Stomach smooth muscle (tissue), 2 donors: Measurements from ENCODE around the gene ARPC5L.
"Not testable (repeated sequence)": the region's sequence is repeated elsewhere in the genome, so short reads cannot be mapped to it uniquely, and the experiment has no call there.

Source experiments
- H3K27ac ChIP-seq: one replicate; pipeline ENCODE4 v1.7.0; 2013; ENCODE audit warnings: mild to moderate bottlenecking, low read length, inconsistent platforms
- H3K27me3 ChIP-seq, 2 donors: one replicate each; pipeline ENCODE4 v1.7.0; 2013; ENCODE audit warnings: low read length in 2 of 2; ENCODE audit not compliant: insufficient read depth in 2 of 2, control insufficient read depth in 1 of 2
- H3K36me3 ChIP-seq, 2 donors: one replicate each; pipeline ENCODE4 v1.7.0; 2013; ENCODE audit warnings: low read length in 2 of 2; ENCODE audit not compliant: control insufficient read depth in 2 of 2, insufficient read depth in 2 of 2
- H3K4me1 ChIP-seq: one replicate; pipeline ENCODE4 v1.7.0; 2013; ENCODE audit warnings: low read length; ENCODE audit not compliant: control insufficient read depth, insufficient read depth
- H3K4me3 ChIP-seq, 2 donors: one replicate each; pipeline ENCODE4 v1.7.0; 2013; ENCODE audit warnings: low read length in 2 of 2
- H3K9ac ChIP-seq, 2 donors: one replicate each; pipeline ENCODE4 v1.7.0; 2013; ENCODE audit warnings: low read length in 2 of 2, mild to moderate bottlenecking in 1 of 2
- H3K9me3 ChIP-seq, 2 donors: one replicate each; pipeline ENCODE4 v1.7.0; 2013; ENCODE audit warnings: low read length in 2 of 2; ENCODE audit not compliant: control insufficient read depth in 2 of 2
- donor health status: healthy.
- donor health status: Pancreatic carcinoma.

Gene ARPC5L

DNA sequence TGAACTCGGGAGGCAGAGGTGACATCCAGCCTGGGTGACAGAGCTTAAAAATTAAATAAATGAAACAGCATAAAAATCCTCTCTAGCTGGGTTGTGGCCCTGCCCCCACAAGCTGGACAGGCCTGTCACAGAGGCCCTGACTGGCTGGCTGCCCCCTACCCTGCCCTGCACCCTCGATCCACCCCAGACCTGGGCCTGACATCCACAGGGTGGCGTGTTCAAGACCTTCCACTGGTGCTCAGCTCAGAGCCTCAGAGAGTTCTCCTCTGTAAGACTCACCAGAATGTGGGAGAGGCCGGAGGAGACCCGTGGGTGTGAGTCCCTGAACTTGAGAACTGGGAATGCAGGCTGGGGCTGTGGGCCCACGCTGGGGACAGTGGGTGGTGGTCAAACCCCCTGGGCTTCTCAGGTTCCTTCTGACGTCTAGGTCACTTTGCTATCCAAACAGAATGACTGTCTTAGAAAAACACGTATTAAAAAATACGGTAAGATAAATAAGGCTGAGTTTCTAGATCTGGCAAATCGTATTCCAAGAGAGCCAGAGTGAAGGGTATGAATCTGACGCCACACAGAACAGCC, 18.4 kb upstream of the ARPC5L start:
- no peak overlapping the region for H3K27ac ChIP-seq
- no peaks in the 10 kb centered on the region for H3K9me3 ChIP-seq
- H3K9ac ChIP-seq: no peak overlapping the region
- peaks cover 0 to 2% of the 10 kb centered on the region in 2 donors for H3K27me3 ChIP-seq
- no peak overlapping the region for H3K4me3 ChIP-seq
- no peaks in the 10 kb centered on the region for H3K4me1 ChIP-seq
- H3K36me3 ChIP-seq: no peaks in the 10 kb centered on the region

DNA sequence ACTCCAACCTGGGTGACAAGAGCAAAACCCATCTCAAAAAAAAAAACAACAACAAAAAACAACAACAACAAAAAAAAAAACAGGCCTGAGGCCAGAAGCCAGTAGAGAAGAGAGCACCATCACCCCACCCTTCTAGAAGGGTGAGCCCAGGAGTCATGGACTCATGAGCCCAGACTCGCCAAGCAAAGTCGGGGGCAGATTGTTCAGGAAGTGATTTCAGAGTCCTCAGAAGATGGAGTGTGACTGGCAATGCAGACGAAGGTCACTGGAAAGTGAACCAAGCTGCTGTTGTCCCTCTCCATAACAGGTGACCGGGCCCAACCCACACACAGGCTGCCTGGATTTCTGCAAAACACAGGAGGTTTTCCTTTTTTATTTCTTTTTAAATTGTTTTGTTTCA, 17.6 kb upstream of the ARPC5L start:
- H3K9me3 ChIP-seq: no peaks in the 10 kb centered on the region
- H3K27ac ChIP-seq: no peak overlapping the region
- H3K4me3 ChIP-seq: no peak overlapping the region
- no peaks in the 10 kb centered on the region for H3K36me3 ChIP-seq
- H3K9ac ChIP-seq: no peak overlapping the region
- H3K27me3 ChIP-seq: peaks cover 0 to 2% of the 10 kb centered on the region in 2 donors
- no peaks in the 10 kb centered on the region for H3K4me1 ChIP-seq

DNA sequence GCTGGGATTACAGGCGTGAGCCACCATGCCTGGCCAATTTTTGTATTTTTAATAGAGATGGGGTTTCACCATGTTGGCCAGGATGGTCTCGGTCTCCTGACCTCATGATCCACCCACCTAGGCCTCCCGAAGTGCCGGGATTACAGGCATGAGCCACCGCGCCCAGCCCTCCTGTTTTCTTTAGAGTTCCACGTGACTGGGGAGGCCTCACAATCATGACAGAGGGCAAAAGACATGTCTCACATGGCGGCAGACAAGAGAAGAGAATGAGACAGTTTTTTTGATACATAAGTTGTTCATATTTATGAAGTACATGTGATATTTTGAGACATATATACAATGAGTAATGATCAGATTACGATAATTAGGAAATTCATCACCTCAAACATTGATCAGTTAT, 15.5 kb upstream of the ARPC5L start:
- not testable (repeated sequence) for H3K27me3 ChIP-seq, H3K9ac ChIP-seq, H3K27ac ChIP-seq, H3K36me3 ChIP-seq, H3K4me1 ChIP-seq, H3K4me3 ChIP-seq, H3K9me3 ChIP-seq

DNA sequence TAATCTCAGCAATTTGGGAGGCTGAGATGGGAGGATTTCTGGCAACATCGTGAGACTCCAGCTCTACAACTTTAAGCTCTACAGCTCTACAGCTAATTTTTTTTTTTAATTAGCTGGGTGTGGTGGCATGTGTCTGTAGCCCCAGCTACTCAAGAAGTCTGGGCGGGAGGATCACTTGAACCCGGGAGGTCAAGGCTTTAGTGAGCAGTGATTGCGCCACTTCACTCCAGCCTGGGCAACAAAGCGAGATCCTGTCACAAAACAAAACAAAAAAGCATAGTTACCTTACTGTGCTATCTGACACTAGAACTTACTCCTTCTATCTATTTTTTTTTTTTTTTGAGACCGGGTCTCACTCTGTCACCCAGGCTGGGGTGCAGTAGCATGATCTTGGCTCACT, 15.0 kb upstream of the ARPC5L start:
- H3K27me3 ChIP-seq: peaks cover 0 to 2% of the 10 kb centered on the region in 2 donors
- H3K27ac ChIP-seq: no peak overlapping the region
- no peak overlapping the region for H3K9ac ChIP-seq
- H3K4me3 ChIP-seq: no peak overlapping the region
- H3K4me1 ChIP-seq: peaks cover 4% of the 10 kb centered on the region
- no peaks in the 10 kb centered on the region for H3K36me3 ChIP-seq
- no peaks in the 10 kb centered on the region for H3K9me3 ChIP-seq

DNA sequence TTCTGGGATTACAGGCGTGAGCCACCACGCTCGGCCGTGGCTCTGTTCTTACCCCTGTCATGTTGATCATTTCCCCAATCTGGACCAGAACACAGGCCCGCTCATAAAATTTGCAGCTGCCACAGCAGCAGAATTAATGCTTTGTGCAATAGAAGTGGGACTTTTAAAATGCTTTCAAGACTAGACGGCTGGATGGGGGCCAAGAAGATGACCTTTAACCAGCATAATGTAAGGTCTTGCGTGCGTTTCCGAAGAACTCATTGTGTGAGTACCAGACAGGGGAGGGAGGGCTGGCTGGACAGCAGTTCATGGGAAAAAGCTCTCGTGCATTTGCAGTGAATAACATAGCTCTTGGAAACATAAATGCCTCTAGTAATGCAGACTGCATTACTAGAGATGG, 12.1 kb upstream of the ARPC5L start:
- Histone ChIP-seq H3K27me3 (peaks cover 0 to 2% of the 10 kb centered on the region in 2 donors), H3K4me3 (no peak overlapping the region), H3K27ac (no peak overlapping the region), H3K9me3 (no peaks in the 10 kb centered on the region), H3K4me1 (peaks cover 19% of the 10 kb centered on the region), H3K9ac (no peak overlapping the region), H3K36me3 (no peaks in the 10 kb centered on the region)

DNA sequence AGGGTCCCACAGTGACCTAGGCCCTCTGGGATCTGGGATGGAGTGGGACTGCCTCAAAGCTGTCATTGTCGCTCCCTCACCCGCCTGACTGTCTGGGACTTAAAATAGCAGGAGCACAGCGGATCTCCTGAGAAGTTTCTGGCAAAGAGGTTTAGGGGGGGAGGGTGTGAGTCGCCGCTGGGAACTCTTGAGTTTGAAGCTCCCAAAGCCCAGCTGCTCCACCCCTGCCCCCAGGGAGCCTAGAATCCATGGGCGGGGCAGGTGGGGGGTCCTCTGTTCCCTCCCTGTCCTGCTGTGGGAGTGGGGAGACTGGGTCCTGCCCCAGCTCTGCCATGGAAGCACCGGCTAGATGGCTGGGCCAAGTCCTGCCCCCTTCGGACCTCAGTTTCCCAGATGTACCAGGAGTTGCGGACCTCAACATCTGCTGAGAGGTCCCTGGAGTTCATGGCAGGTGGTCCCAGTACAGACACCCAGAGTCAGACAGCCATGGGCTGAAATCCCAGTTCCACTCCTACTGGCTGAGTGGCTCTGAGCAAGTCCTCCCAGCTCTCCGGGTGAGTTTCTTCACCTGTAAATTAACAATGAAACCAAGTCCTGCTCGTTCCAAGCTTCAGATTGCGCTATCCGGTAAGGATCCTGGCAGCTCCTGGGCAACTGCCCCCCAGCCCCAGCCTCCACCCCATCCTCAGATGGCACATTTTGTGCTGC, 9.7 kb upstream of the ARPC5L start:
- H3K9ac ChIP-seq: peak overlapping the region; percentile 23 to 55
- H3K27me3 ChIP-seq: no peaks in the 10 kb centered on the region
- peaks cover 0 to 5% of the 10 kb centered on the region in 2 donors for H3K36me3 ChIP-seq
- peaks cover 19% of the 10 kb centered on the region for H3K4me1 ChIP-seq
- H3K27ac ChIP-seq: no peak overlapping the region
- H3K9me3 ChIP-seq: no peaks in the 10 kb centered on the region
- H3K4me3 ChIP-seq: peak overlapping the region; percentile 73 to 76

DNA sequence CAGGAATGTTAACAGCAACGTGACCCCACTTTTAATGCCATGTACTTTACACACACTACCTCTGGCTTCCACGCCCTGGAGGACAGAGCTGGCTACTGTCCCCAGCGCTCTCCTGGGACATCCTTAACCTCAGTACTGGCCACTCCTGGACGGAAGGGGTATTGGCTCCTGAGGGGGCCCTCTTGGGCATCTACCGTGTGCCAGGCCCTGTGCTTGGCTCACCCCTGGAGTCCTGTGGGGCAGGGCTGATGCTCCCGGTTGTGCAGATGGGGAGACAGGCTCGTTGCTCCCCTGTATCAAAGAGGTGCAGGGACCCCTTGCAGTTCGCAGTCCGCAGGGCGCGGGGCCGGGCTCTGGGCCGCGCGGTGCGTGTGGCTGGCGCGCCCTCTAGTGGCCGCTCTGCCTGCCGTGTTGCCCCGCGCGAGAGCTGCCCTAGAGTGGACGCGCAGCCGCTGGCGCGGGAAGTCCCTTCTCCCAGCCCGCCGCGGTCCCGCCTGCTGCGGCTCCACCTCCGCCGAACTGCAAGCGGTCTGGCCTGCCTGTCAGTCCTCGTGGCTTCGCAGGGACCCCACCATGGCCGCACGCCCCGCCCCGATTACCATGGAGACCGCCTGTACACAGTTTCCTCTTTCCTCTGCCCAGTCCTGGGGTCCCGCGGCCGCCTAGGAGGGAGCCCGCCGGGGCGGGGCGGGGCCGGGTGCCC, 8.9 kb upstream of the ARPC5L start, which contains the start of gene WDR38:
TSS of gene WDR38 (plus strand) at position 632 of the 703 bp plus-strand sequence. CDS start 72 bp downstream, outside the sequence.
- Histone ChIP-seq H3K4me1 (peaks cover 19% of the 10 kb centered on the region), H3K4me3 (peak within 1 kb of the TSS; percentile 73 to 76), H3K27me3 (no peaks in the 10 kb centered on the region), H3K27ac (peak within 1 kb of the TSS; percentile 46), H3K9ac (peak within 1 kb of the TSS; percentile 48 to 55), H3K9me3 (no peaks in the 10 kb centered on the region), H3K36me3 (peaks cover 4 to 12% of the 10 kb centered on the region in 2 donors)

DNA sequence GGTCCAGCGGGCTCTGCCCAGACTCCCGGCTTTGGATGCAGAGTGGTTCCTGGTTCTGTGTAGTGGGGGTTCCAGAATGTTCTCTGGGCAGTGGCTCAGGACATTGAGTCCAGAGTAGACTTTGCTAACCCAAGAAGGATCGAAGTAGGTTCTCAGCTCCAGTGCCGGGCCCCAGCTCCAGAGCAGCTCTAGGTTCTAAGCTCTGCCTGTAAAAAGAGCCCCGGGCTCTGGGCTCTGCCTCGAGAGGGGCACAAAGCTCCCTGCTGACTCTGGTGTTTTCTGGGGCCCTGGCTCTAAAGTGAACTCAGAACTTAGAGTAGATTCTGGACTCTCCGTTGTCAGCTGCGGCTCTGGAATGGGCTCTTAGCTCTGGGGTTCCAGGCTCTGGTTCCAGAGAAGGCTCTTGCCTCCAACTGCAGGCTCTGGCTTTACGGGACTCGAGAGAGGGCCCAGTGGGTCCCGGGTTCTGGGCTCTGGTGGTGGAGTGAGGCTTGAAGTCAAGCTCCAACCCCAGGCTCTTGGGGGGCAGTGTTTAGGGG, 8.3 kb upstream of the ARPC5L start:
- H3K9ac ChIP-seq: peak overlapping the region in 1 of 2 donors; percentile 48

DNA sequence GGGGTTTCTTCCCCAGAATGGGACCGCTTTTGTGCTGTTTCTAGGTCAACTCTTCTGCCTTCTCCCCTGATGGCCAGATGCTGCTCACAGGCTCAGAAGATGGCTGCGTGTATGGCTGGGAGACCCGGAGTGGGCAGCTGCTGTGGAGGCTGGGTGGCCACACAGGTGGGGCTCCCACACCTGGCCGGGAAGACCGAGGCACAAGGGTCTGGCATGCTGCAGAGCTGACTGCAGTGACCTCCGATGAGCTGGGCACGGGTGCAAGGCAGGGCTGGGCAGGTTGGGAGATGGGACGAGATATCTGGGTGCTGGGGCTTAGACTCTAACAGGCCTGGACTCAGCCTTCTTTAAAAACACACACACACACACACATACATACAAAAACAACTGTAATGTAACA, 7.8 kb upstream of the ARPC5L start:
- Histone ChIP-seq H3K4me3 (no peak overlapping the region), H3K36me3 (peaks cover 12 to 20% of the 10 kb centered on the region in 2 donors), H3K27me3 (no peaks in the 10 kb centered on the region), H3K9me3 (no peaks in the 10 kb centered on the region), H3K27ac (peak overlapping the region; percentile 11), H3K9ac (no peak overlapping the region), H3K4me1 (peaks cover 25% of the 10 kb centered on the region)

More for the DNA sequence above, 8.3 kb upstream of the ARPC5L start:
- Histone ChIP-seq H3K4me1 (peaks cover 21% of the 10 kb centered on the region), H3K27ac (peak overlapping the region; percentile 46), H3K9me3 (no peaks in the 10 kb centered on the region), H3K27me3 (no peaks in the 10 kb centered on the region), H3K36me3 (peaks cover 8 to 16% of the 10 kb centered on the region in 2 donors), H3K4me3 (peak overlapping the region in 1 of 2 donors; percentile 73)

DNA sequence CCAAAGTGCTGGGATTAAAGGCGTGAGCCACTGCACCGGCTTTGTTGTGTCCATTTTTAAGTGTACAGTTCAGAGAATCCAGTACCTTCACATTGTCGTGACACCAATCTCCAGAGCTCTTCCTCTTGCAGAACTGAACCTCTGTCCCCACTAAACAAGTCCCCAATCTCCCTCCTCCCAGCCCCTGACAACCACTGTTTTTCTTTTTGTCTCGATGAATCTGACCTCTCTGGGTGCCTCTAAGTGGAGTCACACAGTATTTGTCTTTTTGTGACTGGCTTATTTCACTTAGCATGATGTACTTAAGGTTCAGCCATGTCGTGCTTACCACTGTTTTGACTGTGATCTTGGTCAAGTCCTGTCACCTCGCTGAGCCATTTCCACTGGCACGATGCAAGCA, 7.1 kb upstream of the ARPC5L start:
- no peaks in the 10 kb centered on the region for H3K9me3 ChIP-seq
- no peaks in the 10 kb centered on the region for H3K27me3 ChIP-seq
- H3K9ac ChIP-seq: no peak overlapping the region
- peaks cover 30% of the 10 kb centered on the region for H3K4me1 ChIP-seq
- no peak overlapping the region for H3K4me3 ChIP-seq
- peaks cover 18 to 26% of the 10 kb centered on the region in 2 donors for H3K36me3 ChIP-seq
- H3K27ac ChIP-seq: no peak overlapping the region
